IPS-20b (cell line): ENCODE measurements around the gene TMEM176A.
A peak's percentile ranks its signal among the peaks of the same experiment; 100 is the strongest.

ENCODE experiments used
- H3K27ac ChIP-seq: one replicate; pipeline ENCODE4 v1.5.1; 2013; ENCODE audit warnings: low read length
- H3K27me3 ChIP-seq: 2 replicates; pipeline ENCODE4 v1.6.1; 2013; ENCODE audit warnings: mild to moderate bottlenecking, low read length, inconsistent platforms; ENCODE audit not compliant: insufficient read depth
- H3K36me3 ChIP-seq: 2 replicates; pipeline ENCODE4 v1.6.1; 2013; ENCODE audit warnings: low read depth, mild to moderate bottlenecking, inconsistent platforms, low read length, moderate library complexity; ENCODE audit not compliant: insufficient read depth
- H3K4me1 ChIP-seq: 2 replicates; pipeline ENCODE4 v1.6.1; 2013; ENCODE audit warnings: mild to moderate bottlenecking, control low read depth, inconsistent platforms, low read length, moderate library complexity; ENCODE audit not compliant: insufficient read depth
- H3K4me3 ChIP-seq: 2 replicates; pipeline ENCODE4 v1.5.1; 2013; ENCODE audit warnings: mild to moderate bottlenecking, low read length, inconsistent platforms
- H3K9ac ChIP-seq: 2 replicates; pipeline ENCODE4 v1.6.1; 2013; ENCODE audit warnings: low read depth, mild to moderate bottlenecking, inconsistent platforms, low read length, moderate library complexity
- H3K9me3 ChIP-seq: 2 replicates; pipeline ENCODE4 v1.6.1; 2013; ENCODE audit warnings: mild to moderate bottlenecking, low read depth, low read length, inconsistent platforms; ENCODE audit not compliant: insufficient read depth

TMEM176A gene

GRCh38 chr7:150790416-150791075 is 10.0 kb upstream of the TMEM176A start:
- peaks cover 33% of the 10 kb centered on the region for H3K27me3 ChIP-seq
- H3K4me3 ChIP-seq: no peak overlapping the region
- no peak overlapping the region for H3K9ac ChIP-seq
- no peaks in the 10 kb centered on the region for H3K36me3 ChIP-seq
- no peak overlapping the region for H3K27ac ChIP-seq
- H3K9me3 ChIP-seq: no peaks in the 10 kb centered on the region
- H3K4me1 ChIP-seq: no peaks in the 10 kb centered on the region

- Histone ChIP-seq H3K27ac (no peak overlapping the region), H3K4me1 (no peaks in the 10 kb centered on the region), H3K9ac (no peak overlapping the region), H3K36me3 (no peaks in the 10 kb centered on the region), H3K27me3 (peaks cover 41% of the 10 kb centered on the region), H3K4me3 (no peak overlapping the region), H3K9me3 (no peaks in the 10 kb centered on the region)
These were observed 9.3 kb upstream of the TMEM176A start for GRCh38 chr7:150791304-150791703.

DNA sequence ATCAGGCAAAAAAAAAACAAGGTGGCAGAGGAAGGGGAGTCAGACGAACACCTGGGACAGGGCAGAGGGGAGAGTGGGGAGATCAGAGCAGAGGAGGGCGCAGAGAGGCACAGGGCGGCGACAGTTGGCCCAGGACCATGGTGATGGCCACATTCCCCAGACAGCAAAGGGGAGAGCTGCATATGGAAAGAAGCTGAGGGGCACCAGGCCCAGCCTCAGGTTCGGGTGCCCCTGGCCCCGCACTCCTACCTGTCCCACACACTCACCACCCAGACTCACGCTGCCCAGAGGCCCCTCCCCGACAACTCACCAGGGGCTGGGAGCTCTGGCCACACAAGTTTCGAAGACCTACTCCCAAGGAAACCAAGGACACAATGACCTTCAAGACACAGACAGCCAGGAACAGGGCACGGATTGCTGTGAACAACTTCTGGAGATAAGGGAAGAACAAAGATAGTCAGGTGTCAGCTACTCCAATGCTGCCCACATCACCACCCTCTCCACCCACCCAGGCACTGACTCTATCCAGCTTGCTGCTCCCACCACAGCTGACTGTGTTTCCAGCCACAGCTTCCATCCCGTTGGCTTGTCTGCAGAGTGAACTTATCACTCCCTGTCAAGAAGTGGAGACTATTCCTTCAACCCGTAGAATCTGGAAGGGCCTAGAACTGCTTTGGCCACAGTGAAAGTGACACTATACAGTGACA is 8.7 kb upstream of the TMEM176A start:
- H3K4me3 ChIP-seq: no peak overlapping the region
- H3K27me3 ChIP-seq: peaks cover 43% of the 10 kb centered on the region
- H3K36me3 ChIP-seq: no peaks in the 10 kb centered on the region
- H3K9ac ChIP-seq: no peak overlapping the region
- no peak overlapping the region for H3K27ac ChIP-seq
- no peaks in the 10 kb centered on the region for H3K4me1 ChIP-seq
- no peaks in the 10 kb centered on the region for H3K9me3 ChIP-seq

DNA sequence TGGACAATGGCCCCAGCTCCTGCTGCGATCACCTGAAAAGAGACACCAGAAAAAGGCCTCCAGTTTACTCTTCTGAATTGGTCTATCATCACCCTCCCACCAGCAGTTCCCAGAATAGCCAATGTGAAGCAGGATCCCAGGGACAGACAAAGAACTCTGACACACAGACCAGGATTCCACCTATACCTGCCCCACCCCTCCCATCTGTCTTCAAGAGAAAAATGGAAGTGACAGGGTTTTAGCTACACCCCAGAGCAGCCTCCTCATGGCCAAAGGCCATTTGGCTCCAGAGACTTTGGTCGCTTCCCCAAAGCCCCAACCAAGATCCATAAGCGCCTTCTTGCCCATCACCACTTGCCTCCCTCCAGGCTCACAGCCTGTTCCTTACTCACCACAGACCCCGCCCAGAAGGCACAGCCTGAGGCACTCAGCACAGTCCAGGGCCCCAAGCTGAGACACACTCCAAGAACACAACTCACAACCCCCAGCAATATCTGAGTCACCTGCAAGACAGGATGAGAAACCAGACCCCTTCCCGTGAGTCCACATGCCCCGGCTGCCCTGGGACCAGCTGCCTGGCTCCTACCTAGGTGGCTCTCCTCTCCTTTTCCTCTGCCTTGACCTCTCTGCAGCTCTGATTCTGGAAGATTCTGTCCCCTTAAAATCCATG is 6.9 kb upstream of the TMEM176A start:
- H3K4me1 ChIP-seq: no peaks in the 10 kb centered on the region; the same call in 1 of the 2 replicates
- no peak overlapping the region for H3K4me3 ChIP-seq
- no peak overlapping the region for H3K27ac ChIP-seq
- H3K9ac ChIP-seq: no peak overlapping the region
- H3K9me3 ChIP-seq: no peaks in the 10 kb centered on the region
- H3K27me3 ChIP-seq: peaks cover 55% of the 10 kb centered on the region
- no peaks in the 10 kb centered on the region for H3K36me3 ChIP-seq

GRCh38 chr7:150797661-150798060 is 2.9 kb upstream of the TMEM176A start:
- Histone ChIP-seq H3K27me3 (peaks cover 84% of the 10 kb centered on the region), H3K36me3 (no peaks in the 10 kb centered on the region)

DNA sequence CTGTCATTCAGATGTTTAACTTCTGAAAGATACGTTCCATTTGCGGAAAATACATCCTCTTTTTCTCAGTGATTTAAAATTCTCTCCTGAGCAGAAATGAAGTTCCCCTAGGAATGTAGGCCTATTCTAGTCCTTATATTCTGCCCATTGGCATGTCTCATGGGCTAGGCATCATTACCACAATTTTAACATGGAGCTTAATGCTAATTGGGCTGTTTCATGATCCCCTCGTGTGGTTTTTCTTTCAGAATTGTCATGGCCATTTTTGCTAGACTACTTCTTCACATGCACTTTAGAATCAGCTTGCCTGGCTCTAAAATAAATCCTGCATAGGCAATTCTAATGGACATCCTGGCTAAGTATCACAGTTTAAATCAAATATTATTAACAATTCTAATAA is 1.4 kb upstream of the TMEM176A start:
- H3K9me3 ChIP-seq: no peaks in the 10 kb centered on the region
- no peak overlapping the region for H3K9ac ChIP-seq
- no peaks in the 10 kb centered on the region; the same call in 1 of the 2 replicates for H3K4me1 ChIP-seq
- peaks cover 86% of the 10 kb centered on the region for H3K27me3 ChIP-seq
- no peak overlapping the region for H3K4me3 ChIP-seq
- H3K27ac ChIP-seq: no peak overlapping the region
- no peaks in the 10 kb centered on the region for H3K36me3 ChIP-seq

More at GRCh38 chr7:150797661-150798060, 2.9 kb upstream of the TMEM176A start:
- no peak overlapping the region for H3K9ac ChIP-seq
- no peak overlapping the region for H3K4me3 ChIP-seq
- H3K27ac ChIP-seq: no peak overlapping the region
- H3K4me1 ChIP-seq: no peaks in the 10 kb centered on the region; the same call in 1 of the 2 replicates
- no peaks in the 10 kb centered on the region for H3K9me3 ChIP-seq

DNA sequence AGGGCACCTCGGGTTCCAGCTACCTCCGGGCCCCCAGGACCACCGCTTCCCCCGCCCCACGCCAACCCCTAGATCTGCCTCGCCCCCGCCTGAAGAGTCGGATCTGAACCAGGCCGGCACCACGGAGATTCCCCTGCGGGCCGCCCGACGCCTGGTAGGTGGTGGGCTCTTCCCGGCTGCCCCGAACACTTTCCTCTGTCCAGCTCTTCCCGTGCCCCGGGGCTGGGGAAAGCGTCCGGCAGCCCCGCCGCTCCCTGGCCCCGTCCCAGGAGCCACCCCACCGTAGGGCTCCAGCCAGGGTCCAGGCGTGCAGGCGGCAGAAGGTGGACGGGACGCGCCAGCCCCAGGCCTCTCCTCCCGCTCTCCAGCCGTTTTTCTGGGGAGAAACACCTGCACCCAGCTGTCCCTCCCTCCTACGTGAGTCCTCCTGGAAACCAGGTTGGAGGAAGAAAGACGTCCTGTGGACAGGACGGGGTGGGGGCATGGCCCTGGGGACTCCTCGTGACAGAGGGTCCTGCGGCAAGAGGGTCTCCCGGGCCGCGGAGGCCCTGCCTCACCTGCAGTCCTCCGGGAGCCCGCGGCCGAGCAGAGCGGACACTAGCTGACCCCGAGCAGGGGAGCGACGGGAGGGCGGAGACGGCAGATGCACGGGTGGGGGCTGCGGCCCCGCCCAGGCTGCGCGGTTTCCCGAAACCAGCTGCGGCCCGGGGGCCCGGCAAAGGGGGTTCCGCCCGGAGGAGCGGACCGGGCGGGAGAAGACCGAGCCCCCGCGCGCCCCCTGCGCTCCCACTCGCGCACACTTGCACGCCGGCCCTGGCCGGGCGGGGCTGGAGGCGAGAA is 608 bp upstream of the TMEM176A start, which contains the start of gene TMEM176B:
Gene TMEM176B (minus strand): TSS at position 624 of the 840 bp plus-strand sequence. CDS start 3,795 bp downstream, outside the sequence.
- Histone ChIP-seq H3K27ac (no peak within 1 kb of the TSS), H3K4me1 (no peaks in the 10 kb centered on the region; the same call in 1 of the 2 replicates), H3K36me3 (no peaks in the 10 kb centered on the region), H3K9me3 (no peaks in the 10 kb centered on the region), H3K9ac (no peak within 1 kb of the TSS), H3K4me3 (peak within 1 kb of the TSS; percentile 65), H3K27me3 (peaks cover 90% of the 10 kb centered on the region)

GRCh38 chr7:150801242-150801945 is 825 bp downstream of the TMEM176A start:
- H3K9ac ChIP-seq: no peak overlapping the region
- H3K4me1 ChIP-seq: no peaks in the 10 kb centered on the region; the same call in 1 of the 2 replicates
- peak overlapping the region; percentile 56; the same call in 1 of the 2 replicates for H3K4me3 ChIP-seq
- no peaks in the 10 kb centered on the region for H3K36me3 ChIP-seq
- H3K27ac ChIP-seq: no peak overlapping the region
- peaks cover 79% of the 10 kb centered on the region for H3K27me3 ChIP-seq
- H3K9me3 ChIP-seq: peaks cover 6% of the 10 kb centered on the region; the same call in 1 of the 2 replicates

- Histone ChIP-seq H3K9me3 (peaks cover 6% of the 10 kb centered on the region; the same call in 1 of the 2 replicates), H3K27me3 (peaks cover 76% of the 10 kb centered on the region), H3K36me3 (no peaks in the 10 kb centered on the region)
These were observed 1.6 kb downstream of the TMEM176A start for GRCh38 chr7:150801946-150802771.

More at GRCh38 chr7:150801946-150802771, 1.6 kb downstream of the TMEM176A start:
- H3K27ac ChIP-seq: no peak overlapping the region
- no peak overlapping the region for H3K9ac ChIP-seq
- no peaks in the 10 kb centered on the region; the same call in 1 of the 2 replicates for H3K4me1 ChIP-seq
- peak overlapping the region; percentile 56; the same call in 1 of the 2 replicates for H3K4me3 ChIP-seq
